Pancreas (tissue), 10 donors: ENCODE results near the gene OPRM1. TPM values are rescaled to one million over a fixed set of nuclear protein-coding genes. Genes with fewer than 3 reads are reported as not detected.
"Not testable (repeated sequence)": the region's sequence is repeated elsewhere in the genome, so short reads cannot be mapped to it uniquely, and the experiment has no call there.

ENCODE experiments used
- ATAC-seq, 4 donors: fragments of 200-7000 bp; cut with Tn5 transposase; one replicate each; pipeline versions ENCODE4 v1.8.0 to v1.9.1; 2020; ENCODE audit warnings: mild to moderate bottlenecking in 4 of 4, moderate library complexity in 4 of 4
- DNase-seq, 6 donors: peaks; one replicate each; pipeline ENCODE4 v3.0.0-alpha.2; 2020
- FAIRE-seq: peaks from 2 replicates; lab custom pipeline; 2012; peaks lifted over from hg19 to GRCh38; lab: Jason Lieb, UNC
- H3K27ac ChIP-seq, 4 donors: fragments of 200-600 bp; sonication (generic); 1 replicate in 3 of 4; 2 replicates in 1 of 4; pipeline versions ENCODE4 v1.5.0 to v1.8.0; 2020
- H3K27me3 ChIP-seq, 4 donors: fragments of 200-600 bp; one replicate each; pipeline ENCODE4 v1.8.0; 2021
- H3K36me3 ChIP-seq, 3 donors: fragments of 200-600 bp; sonication (generic) in 1 of 3; one replicate each; pipeline versions ENCODE4 v1.5.0 to v1.8.0; 2020 to 2021
- H3K4me1 ChIP-seq, 3 donors: fragments of 200-600 bp; one replicate each; pipeline ENCODE4 v1.8.0; 2021
- H3K4me3 ChIP-seq, 4 donors: fragments of 200-600 bp; sonication (generic) in 2 of 4; one replicate each; pipeline versions ENCODE4 v1.5.0 to v1.8.0; 2020 to 2021
- H3K9me3 ChIP-seq, 4 donors: fragments of 200-600 bp; one replicate each; pipeline ENCODE4 v1.8.0; 2021
- WGBS, 2 donors: extraction: QIAGEN DNeasy Blood & Tissue Kit; methylation state at CpG; one replicate each; pipeline ENCODE4 v1.1.7; 2013; 5-methylcytosine and 5-hydroxymethylcytosine counted together
- intact Hi-C, 3 donors: fragments of 100-400 bp; cut with DNase I; formaldehyde crosslinking; loops; one replicate each; pipeline versions ENCODE4 v1.11.1 to v1.14.2; 2022
- polyA plus RNA-seq, 2 donors: library from polyadenylated mRNA; stranded (reverse); fragments of 200-250 nt; gene quantifications; one replicate each; pipeline ENCODE4 v1.2.3, GENCODE V29; 2013
- total RNA-seq, 6 donors: library from RNA; stranded (reverse); fragmentation: NEBNext Ultra II Directional in 4 of 6; extraction: Animal tissue kit (Norgen Biotek cat#: 25700) in 4 of 6; gene quantifications; one replicate each; pipeline versions ENCODE4 v1.2.1 to v1.2.4, GENCODE V29; 2021 to 2023
- TF ChIP-seq, protein P1 (sequence below), 4 donors: fragments of 200-600 bp; sonication (generic) in 3 of 4; IDR thresholded peaks; one replicate each; pipeline versions ENCODE4 v1.5.0 to v1.8.0; 2021; ENCODE audit warnings: antibody characterized with exemption in 4 of 4
- donor health status: healthy with polysubstance abuse.
- donor health status: DM: no; HTN: no; CAD: no; lungs with moderate emphysema.
- donor health status: DM: no; HTN: no; CAD: no.
- donor health status: control.
- donor health status: control.
- donor health status: Bipolar disorder and iron deficiency.
- donor health status: DM: yes; HTN: yes; CAD: no.
- donor health status: DM: no; HTN: no; CAD: no.
- donor health status: DM: no; HTN: no; CAD: no.
- donor health status: DM: yes; HTN: yes; CAD: no.

Gene OPRM1
- total and polyA plus RNA-seq, 8 donors, result 0.05 TPM; not detected in 7

DNA sequence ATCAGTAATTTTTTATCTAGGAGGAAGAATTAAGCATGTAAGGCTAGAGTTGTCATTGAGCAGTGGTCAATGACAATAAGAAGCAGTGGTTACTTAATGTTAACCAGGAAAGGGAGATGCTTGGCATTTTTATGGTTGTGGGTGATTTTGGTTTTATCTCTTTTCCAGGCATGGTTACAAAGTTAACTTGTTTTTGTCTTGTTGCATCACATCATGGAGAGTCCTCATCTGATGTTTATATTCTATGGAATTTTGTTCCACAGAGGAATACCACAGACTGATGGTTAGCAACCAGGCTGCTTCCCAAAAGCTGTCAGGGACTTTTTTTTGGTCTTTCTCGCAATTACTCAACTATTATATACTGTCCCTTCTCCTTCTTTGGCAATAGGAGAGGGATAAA is 32.7 kb downstream of the OPRM1 start:
- ATAC-seq (no peak), DNase-seq (no peak), FAIRE-seq (no peak)
- intact Hi-C loops, result no loop called here
- no peaks in the 10 kb centered on the region for H3K27me3 ChIP-seq
- WGBS, 2 donors, result 77 to 79% methylated on average over 1 of the region's 1 CpG
- H3K4me1 ChIP-seq, result no peaks in the 10 kb centered on the region
- TF ChIP-seq, protein P1, sequence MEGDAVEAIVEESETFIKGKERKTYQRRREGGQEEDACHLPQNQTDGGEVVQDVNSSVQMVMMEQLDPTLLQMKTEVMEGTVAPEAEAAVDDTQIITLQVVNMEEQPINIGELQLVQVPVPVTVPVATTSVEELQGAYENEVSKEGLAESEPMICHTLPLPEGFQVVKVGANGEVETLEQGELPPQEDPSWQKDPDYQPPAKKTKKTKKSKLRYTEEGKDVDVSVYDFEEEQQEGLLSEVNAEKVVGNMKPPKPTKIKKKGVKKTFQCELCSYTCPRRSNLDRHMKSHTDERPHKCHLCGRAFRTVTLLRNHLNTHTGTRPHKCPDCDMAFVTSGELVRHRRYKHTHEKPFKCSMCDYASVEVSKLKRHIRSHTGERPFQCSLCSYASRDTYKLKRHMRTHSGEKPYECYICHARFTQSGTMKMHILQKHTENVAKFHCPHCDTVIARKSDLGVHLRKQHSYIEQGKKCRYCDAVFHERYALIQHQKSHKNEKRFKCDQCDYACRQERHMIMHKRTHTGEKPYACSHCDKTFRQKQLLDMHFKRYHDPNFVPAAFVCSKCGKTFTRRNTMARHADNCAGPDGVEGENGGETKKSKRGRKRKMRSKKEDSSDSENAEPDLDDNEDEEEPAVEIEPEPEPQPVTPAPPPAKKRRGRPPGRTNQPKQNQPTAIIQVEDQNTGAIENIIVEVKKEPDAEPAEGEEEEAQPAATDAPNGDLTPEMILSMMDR (IDR thresholded peaks at IDR 0.05), result no peak
- H3K36me3 ChIP-seq, result no peaks in the 10 kb centered on the region
- no peaks in the 10 kb centered on the region for H3K9me3 ChIP-seq
- no peak overlapping the region for H3K27ac ChIP-seq
- H3K4me3 ChIP-seq, result no peak overlapping the region

DNA sequence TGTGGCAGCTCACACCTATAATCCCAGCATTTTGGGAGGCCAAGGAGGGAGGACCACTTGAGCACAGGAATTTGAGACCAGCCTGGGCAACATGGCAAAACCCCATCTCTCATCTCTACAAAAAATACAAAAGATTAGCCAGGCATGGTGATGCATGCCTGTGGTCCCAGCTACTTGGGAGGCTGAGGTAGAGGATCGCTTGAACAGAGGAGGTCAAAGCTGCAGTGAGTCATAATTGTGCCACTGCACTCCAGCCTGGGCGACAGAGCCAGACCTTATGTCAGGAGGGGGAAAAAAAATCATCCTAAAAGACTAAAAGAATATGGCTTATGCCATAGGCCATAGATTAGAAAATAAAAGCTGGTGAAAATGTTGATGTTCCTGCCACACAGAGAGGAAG is 39.6 kb downstream of the OPRM1 start:
- H3K27me3 ChIP-seq, H3K27ac ChIP-seq, FAIRE-seq, H3K36me3 ChIP-seq, DNase-seq, intact Hi-C loops, H3K9me3 ChIP-seq, ATAC-seq, H3K4me1 ChIP-seq, H3K4me3 ChIP-seq: not testable (repeated sequence)
- 87 to 90% methylated on average over 2 of the region's 2 CpGs for WGBS, 2 donors

DNA sequence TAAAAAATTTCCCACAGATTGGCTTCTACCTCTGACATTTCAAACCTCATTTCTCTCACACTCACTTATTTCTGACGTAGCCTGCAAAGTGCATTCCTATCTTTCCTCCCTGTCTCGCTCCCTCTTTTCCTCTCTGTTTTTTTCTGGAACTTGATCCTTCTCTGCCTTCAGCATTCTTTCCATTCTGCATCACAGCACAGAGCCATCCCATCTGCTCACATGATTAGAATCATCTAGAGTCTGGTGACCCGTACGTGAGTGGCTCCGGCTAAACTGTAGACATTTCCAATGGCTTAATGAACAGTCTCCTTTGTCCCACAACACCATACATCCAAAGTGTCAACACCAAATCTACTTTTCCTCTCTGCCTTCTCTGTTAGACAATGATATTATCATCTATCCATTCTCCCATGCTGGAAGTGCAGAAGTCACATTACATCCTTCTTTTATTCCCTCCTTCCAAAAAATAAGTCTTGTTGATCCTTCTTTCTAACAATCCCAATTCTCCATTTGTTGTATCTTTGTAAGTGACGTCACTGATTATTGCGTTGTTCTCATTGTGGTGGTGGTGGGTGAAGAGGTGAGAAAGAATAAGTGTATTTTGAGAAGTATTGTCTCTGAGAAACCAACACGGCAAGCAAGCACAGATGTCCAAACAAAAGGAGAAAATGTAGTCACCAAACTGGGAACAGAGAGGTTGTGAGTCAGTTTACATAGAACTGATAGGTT is 41.6 kb downstream of the OPRM1 start:
- DNase-seq (no peak), ATAC-seq (no peak), FAIRE-seq (no peak)
- whole genome bisulfite sequencing, 2 donors, result 85 to 90% methylated on average over 8 of the region's 8 CpGs
- TF ChIP-seq, protein P1 (IDR thresholded peaks at IDR 0.05), result no peak
- H3K36me3 ChIP-seq, result no peaks in the 10 kb centered on the region
- no peaks in the 10 kb centered on the region for H3K4me1 ChIP-seq
- H3K27ac ChIP-seq, result no peak overlapping the region
- H3K4me3 ChIP-seq, result no peak overlapping the region
- no peaks in the 10 kb centered on the region for H3K27me3 ChIP-seq
- intact Hi-C loops, result no loop called here
- no peaks in the 10 kb centered on the region for H3K9me3 ChIP-seq

DNA sequence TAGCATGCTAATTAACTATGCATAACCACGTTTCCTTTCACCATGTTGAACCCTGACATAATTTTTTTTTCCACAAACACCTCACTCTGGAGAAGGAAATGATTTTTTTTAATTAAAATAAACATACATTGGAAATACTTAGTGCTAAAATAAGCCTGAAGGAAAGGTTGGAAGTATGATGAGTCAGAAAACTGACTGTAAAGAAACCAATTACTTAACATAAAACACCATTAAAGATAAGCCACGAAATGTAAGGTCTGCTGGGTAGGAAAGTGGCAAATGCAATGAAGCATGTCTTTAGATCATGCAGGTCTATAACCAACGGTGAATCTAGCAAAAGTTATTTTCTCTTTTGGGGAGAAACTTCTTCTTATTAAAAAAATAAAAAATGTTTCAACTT is 47.5 kb downstream of the OPRM1 start:
- Histone ChIP-seq H3K4me3 (no peak overlapping the region), H3K9me3 (no peaks in the 10 kb centered on the region), H3K27me3 (no peaks in the 10 kb centered on the region), H3K36me3 (no peaks in the 10 kb centered on the region), H3K27ac (no peak overlapping the region), H3K4me1 (no peaks in the 10 kb centered on the region)
- DNase-seq (no peak), ATAC-seq (no peak), FAIRE-seq (no peak)
- intact Hi-C loops, result no loop called here
- TF ChIP-seq, protein P1 (IDR thresholded peaks at IDR 0.05), result no peak
- WGBS, 2 donors, result 51 to 72% methylated on average over 3 of the region's 3 CpGs

DNA sequence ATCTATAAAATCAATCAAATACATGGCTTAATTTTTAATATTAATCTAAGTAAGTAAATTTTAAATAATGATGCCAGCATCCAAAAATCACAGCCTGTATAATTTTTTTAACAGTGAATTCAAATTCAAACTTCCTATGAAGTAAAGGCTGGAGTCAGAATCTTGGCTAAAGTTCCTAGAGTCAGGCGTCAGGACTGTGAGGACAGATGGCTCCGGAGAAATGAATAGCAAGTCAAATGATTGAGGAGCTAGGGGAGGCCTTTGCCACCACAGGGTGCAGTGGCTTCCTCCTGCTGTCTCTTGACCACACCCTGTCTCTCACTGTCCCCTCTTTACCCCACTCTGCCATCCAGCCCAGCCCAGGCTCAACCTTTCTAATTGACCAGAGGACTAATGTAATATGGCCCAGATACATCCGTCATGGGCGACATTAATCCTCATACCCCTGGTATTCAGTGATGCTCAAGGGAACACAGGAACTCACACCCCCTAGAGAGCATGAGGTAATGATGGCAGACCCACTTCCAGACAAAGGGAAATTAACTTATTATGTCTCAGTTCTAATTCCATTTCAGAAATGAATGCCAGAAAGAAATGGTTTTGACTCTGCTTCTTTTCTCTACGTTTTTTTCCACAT is 53.4 kb downstream of the OPRM1 start:
- no peaks in the 10 kb centered on the region for H3K27me3 ChIP-seq
- DNase-seq, result no peak
- H3K36me3 ChIP-seq, result no peaks in the 10 kb centered on the region
- no peak for FAIRE-seq
- H3K4me1 ChIP-seq, result no peaks in the 10 kb centered on the region
- H3K9me3 ChIP-seq, result no peaks in the 10 kb centered on the region
- intact Hi-C loops, result no loop called here
- WGBS, 2 donors, result 59 to 62% methylated on average over 5 of the region's 5 CpGs
- ATAC-seq, result no peak
- H3K4me3 ChIP-seq, result no peak overlapping the region
- no peak overlapping the region for H3K27ac ChIP-seq
- TF ChIP-seq, protein P1 (IDR thresholded peaks at IDR 0.05), result no peak
